WERI-Rb-1 (cell line): ENCODE data around the gene GNB4.

ENCODE experiments used
- DNase-seq: peaks from one replicate; pipeline ENCODE4 v3.0.0-alpha.2; 2020
- H3K27ac ChIP-seq: fragments of 250-450 bp; sonication (Bioruptor Pico); 2 replicates; pipeline ENCODE4 v1.5.1; 2020; ENCODE audit warnings: mild to moderate bottlenecking, moderate library complexity
- H3K27me3 ChIP-seq: fragments of 250-450 bp; sonication (Bioruptor Pico); 2 replicates; pipeline ENCODE4 v1.5.1; 2021; ENCODE audit warnings: mild to moderate bottlenecking, low read depth, moderate library complexity; ENCODE audit not compliant: insufficient read depth, severe bottlenecking
- H3K36me3 ChIP-seq: fragments of 250-450 bp; sonication (Bioruptor Pico); 2 replicates; pipeline ENCODE4 v1.5.1; 2020; ENCODE audit warnings: mild to moderate bottlenecking, moderate library complexity
- H3K4me3 ChIP-seq: 2 replicates; pipeline ENCODE4 v1.5.1; 2011; ENCODE audit warnings: low read depth, mild to moderate bottlenecking, control low read depth, low read length
- H3K9me3 ChIP-seq: fragments of 250-450 bp; sonication (Bioruptor Pico); 2 replicates; pipeline ENCODE4 v1.5.1; 2021; ENCODE audit warnings: mild to moderate bottlenecking, moderate library complexity; ENCODE audit not compliant: severe bottlenecking
- TF ChIP-seq, protein P1 (sequence below): IDR thresholded peaks from 2 replicates; pipeline ENCODE4 v1.5.1; 2011; ENCODE audit warnings: low read depth, mild to moderate bottlenecking, control low read depth, inconsistent platforms, low read length

GNB4 gene

DNA sequence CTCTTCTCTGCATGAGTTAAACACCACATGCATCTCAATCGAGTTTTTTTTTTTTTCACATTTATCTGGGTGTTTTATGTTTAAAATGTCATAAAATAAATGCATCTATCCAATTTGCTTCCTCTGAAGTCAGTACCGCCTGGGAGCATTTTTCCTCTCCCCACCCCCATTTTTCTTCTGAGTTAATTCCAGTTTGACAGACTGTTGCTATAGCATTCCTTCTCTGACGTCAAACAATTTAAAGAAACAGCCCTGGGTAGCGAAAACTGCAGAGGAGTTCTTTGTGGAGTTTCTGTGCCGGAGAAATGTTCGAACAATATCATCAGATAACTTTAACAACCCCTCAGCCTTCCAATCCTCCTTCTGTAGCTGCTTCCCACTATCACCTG is 900 bp upstream of the GNB4 start:
- Histone ChIP-seq H3K36me3 (no peaks in the 10 kb centered on the region), H3K9me3 (no peaks in the 10 kb centered on the region), H3K27me3 (no peaks in the 10 kb centered on the region), H3K27ac (no peak overlapping the region), H3K4me3 (no peak overlapping the region)
- TF ChIP-seq, protein P1, sequence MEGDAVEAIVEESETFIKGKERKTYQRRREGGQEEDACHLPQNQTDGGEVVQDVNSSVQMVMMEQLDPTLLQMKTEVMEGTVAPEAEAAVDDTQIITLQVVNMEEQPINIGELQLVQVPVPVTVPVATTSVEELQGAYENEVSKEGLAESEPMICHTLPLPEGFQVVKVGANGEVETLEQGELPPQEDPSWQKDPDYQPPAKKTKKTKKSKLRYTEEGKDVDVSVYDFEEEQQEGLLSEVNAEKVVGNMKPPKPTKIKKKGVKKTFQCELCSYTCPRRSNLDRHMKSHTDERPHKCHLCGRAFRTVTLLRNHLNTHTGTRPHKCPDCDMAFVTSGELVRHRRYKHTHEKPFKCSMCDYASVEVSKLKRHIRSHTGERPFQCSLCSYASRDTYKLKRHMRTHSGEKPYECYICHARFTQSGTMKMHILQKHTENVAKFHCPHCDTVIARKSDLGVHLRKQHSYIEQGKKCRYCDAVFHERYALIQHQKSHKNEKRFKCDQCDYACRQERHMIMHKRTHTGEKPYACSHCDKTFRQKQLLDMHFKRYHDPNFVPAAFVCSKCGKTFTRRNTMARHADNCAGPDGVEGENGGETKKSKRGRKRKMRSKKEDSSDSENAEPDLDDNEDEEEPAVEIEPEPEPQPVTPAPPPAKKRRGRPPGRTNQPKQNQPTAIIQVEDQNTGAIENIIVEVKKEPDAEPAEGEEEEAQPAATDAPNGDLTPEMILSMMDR: no peak
- no peak for DNase-seq

DNA sequence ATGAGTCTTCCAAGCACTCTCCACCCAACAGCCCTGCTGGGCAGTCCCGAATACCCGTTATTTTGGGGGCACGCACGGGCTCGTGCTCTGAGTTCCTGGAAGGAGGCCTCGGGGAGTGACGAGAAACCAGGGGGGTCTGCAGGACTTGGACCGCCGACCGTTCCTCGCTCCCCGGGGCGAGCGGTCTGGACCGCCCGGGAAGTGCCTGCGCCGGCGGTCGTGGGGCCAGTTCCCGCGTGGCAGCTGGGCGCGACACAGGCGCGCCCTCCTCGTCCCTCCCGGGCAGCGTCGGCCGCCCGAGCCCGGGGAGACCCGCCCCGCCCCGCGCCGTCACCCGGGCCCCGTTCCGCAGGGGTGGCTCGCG is 387 bp downstream of the GNB4 start:
- peak overlapping the region; percentile 54; the same call in 1 of the 2 replicates for H3K27ac ChIP-seq
- H3K27me3 ChIP-seq: no peaks in the 10 kb centered on the region
- no peaks in the 10 kb centered on the region for H3K36me3 ChIP-seq
- H3K9me3 ChIP-seq: no peaks in the 10 kb centered on the region
- TF ChIP-seq, protein P1: no peak
- H3K4me3 ChIP-seq: peak overlapping the region; percentile 58
- no peak for DNase-seq

DNA sequence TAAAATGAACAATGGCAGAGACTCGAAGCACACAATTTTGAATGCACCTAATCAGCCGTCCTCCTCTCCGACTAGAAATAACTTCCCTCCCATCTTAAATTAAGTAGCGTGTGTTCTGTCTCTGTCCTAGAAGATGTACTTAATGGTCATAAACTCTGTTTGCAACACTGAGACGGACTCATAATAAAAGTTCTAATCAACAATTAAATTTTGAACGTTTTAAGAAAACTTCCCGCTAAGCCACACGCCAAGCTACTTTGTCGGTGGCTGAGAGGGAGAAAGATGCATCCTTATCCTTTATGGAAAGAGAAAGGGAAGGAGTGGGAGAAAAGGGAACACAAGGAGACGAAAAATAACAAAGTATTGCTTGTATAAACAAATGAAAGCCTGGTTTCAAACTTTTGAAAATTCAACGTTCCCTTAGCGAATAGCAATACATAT is 989 bp downstream of the GNB4 start:
- TF ChIP-seq, protein P1: no peak
- peak overlapping the region; percentile 58 for H3K4me3 ChIP-seq
- no peaks in the 10 kb centered on the region for H3K36me3 ChIP-seq
- no peak overlapping the region for H3K27ac ChIP-seq
- no peak for DNase-seq
- no peaks in the 10 kb centered on the region for H3K27me3 ChIP-seq
- no peaks in the 10 kb centered on the region for H3K9me3 ChIP-seq

DNA sequence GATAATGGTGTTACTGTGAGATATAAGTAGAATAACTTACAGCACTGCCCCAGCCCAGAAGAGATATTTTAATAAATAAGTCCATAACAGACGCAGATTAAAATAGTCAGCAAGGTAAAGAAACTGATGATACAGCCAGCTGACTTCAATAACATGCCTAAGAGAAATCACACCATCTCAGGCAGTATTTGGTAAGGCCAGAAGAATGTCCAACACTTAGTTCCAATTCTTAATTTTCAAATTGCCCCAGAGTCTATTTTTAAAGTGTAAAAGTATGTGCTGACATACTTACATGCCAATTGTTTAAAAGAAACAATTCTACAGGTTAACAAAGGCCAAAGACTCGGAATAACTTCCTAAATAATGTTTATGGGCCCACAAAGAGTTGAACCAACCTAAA is 1.6 kb downstream of the GNB4 start:
- Histone ChIP-seq H3K27me3 (no peaks in the 10 kb centered on the region), H3K9me3 (no peaks in the 10 kb centered on the region), H3K4me3 (no peak overlapping the region), H3K36me3 (no peaks in the 10 kb centered on the region), H3K27ac (no peak overlapping the region)
- DNase-seq: no peak
- TF ChIP-seq, protein P1: no peak

DNA sequence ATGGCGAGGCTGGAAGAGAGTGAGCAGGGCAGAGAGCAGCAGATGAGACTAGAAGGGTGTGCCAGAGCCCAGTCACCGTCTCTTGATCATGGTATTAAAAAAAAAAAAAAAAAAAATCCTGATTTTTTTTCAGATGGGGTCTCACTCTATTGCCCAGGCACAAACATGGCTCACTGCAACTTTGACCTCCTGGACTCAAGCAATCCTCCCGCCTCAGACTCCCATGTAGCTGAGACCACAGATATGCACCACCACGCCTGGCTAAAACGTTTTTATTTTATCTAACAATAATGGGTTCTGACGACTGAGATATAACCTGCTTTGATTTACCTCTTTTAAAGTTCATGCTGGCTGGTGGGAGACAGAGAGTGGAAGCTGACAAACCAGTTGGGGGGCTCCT is 4.0 kb downstream of the GNB4 start:
- TF ChIP-seq, protein P1: no peak
- no peak for DNase-seq
- no peak overlapping the region for H3K27ac ChIP-seq
- no peaks in the 10 kb centered on the region for H3K9me3 ChIP-seq
- H3K27me3 ChIP-seq: no peaks in the 10 kb centered on the region
- H3K4me3 ChIP-seq: no peak overlapping the region
- no peaks in the 10 kb centered on the region for H3K36me3 ChIP-seq

DNA sequence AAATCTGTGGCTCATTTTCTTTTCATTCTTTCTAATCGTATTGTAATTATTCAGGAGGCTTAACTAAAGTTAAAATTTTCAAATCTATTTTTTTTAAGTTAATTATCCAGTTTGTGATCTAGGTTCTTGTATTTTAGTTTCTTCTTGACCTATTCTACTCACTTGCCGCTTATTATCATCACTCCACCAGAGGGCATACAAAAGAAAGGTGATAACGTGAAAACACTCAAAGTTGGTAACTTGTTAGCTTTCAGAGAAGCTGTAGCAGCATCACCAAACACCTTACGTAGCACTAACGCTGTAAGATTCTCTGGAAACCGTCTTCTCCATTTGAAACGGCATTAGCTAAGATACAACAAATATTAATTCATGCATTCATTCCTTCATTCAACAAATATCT is 4.8 kb downstream of the GNB4 start:
- DNase-seq: no peak
- H3K4me3 ChIP-seq: no peak overlapping the region
- TF ChIP-seq, protein P1: 0 out of 2 replicates have a peak, but pooled peaks have one; percentile 24
- no peaks in the 10 kb centered on the region for H3K27me3 ChIP-seq
- no peaks in the 10 kb centered on the region for H3K9me3 ChIP-seq
- no peak overlapping the region for H3K27ac ChIP-seq
- H3K36me3 ChIP-seq: no peaks in the 10 kb centered on the region
